HG03378 (cell line): ENCODE measurements around the gene TBC1D22A.
"Not testable (repeated sequence)": the region's sequence is repeated elsewhere in the genome, so short reads cannot be mapped to it uniquely, and the experiment has no call there.

ENCODE experiments used
- ATAC-seq: cut with Tn5 transposase; IDR thresholded peaks from one replicate; pipeline ENCODE4 v1.9.1; 2021; ENCODE audit warnings: mild to moderate bottlenecking, moderate library complexity; ENCODE audit not compliant: unreplicated experiment

TBC1D22A gene

GRCh38 chr22:47049078-47049624 is 286.7 kb downstream of the TBC1D22A start:
- no peak for ATAC-seq

DNA sequence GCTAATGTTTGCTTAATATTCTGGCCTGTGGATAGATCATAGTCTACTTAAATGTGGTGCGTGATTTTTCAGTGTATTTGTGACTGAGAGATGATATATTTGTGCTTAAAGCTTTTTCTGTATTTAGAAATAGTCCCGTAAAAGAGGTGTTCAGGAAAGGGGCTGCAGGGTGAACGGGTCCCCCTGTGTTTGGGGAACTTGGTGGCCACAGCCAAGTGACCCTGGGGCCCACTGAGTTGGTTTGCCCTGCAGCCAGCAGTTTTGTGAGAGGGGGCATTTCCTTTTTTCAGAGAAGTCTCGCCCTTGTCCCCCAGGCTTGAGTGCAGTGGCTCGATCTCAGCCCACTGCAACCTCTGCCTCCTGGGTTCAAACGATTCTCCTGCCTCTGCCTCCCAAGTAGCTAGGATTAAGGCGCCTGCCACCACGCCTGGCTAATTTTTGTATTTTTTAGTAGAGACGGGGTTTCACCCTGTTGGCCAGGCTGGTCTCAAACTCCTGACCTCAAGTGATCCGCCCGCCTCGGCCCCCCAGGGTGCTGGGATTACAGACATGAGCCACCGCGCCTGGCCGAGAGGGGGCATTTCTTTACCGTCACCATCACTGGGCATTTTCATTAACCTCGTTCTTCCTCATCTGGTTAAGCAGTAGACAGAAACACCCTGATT is 287.4 kb downstream of the TBC1D22A start:
- not testable (repeated sequence) for ATAC-seq

- ATAC-seq, result no peak
These were observed 288.1 kb downstream of the TBC1D22A start for GRCh38 chr22:47050401-47051051.

DNA sequence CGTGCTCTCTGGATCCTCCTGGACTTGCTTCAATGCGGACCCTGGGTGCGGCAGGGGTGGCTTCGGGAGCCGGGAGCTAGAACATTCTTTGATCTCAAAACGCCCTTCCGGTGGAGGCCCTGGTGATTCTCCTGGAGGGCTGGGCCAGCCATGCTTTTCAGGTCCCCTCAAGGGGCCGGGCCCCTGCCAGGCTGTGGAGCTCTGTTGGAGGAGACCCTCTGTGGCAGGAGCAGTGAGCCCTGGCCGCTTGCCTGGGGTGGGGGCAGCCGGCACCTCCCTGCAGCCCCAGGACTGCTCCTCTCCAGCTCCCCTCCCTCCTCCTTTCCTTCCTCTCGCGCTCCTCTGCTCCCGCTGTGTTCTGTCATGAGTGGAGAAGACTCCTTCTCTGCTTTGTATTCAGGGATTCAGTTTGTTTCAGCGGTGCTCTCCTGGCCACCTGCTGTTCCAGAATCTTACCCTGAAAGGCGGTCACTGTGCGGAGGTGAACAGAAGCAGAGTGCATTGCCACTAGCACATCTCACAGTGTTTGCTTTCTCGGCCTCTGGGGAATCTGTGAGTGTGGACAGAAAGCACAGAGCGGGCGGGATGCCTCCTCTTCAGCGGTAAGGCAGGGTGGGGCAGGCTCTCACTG is 289.1 kb downstream of the TBC1D22A start:
- ATAC-seq, result no peak

DNA sequence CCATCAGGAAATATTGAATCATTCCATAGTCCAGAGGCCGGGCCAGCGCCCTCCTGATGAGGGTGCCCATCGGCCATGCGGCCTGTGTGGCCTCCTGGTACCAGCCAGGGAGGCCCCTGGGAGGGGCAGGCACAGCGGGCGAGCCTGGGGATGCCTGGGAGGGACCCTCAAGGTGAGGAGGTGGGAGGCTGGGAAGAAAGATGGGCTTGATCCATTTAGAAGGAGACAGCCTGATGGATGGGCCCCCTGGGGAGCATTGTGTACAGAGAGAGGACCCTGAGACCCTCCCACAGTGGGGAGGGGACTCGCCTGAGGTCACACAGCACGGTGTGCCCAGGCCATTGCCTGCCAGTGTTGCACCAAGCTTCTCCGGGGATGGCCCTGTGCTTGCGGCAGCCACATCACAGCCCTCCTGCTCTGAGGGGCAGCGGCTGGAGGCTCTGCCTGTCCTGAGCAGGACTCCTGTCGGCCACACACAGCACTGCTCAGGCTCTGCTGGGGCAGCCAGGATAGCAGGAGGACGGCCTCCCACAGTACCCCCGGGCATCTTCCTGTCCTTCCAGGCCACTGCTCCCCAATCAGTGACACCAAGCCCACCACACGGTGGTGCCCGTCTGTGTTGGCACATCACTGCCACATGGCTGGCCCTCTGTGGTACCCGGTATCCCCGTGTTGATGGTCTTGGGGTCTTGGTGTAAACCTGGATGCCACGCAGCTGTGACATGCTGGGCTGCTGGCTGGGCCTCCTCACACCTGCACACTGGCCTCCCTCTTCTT is 290.0 kb downstream of the TBC1D22A start:
- ATAC-seq, result no peak

GRCh38 chr22:47053013-47053725 is 290.7 kb downstream of the TBC1D22A start:
- ATAC-seq, result no peak

DNA sequence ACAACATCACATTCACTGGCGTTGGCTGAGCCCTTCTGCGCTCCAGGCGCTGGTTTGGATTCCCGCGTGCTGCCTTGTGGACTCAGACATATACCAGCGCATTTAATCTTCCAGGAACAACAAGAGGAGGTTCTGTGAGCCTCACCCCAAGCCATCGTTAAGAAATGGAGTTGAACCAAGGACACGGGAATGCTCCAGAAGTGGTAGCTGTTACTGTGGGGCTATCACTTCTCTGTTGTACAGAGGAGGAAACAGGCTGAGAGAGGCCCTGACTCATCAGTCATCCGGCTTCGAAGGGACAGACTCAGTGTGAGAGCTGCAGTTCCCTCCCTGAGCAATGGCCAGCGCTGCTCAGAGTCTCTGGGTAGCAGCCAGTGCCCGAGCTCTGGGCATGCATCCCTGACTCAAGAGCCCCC is 291.3 kb downstream of the TBC1D22A start:
- no peak for ATAC-seq

- no peak for ATAC-seq
These were observed 292.0 kb downstream of the TBC1D22A start for GRCh38 chr22:47054231-47055072.

- no peak for ATAC-seq
These were observed 292.6 kb downstream of the TBC1D22A start for GRCh38 chr22:47055073-47055355.

- no peak for ATAC-seq
These were observed 293.0 kb downstream of the TBC1D22A start for GRCh38 chr22:47055461-47055860.

GRCh38 chr22:47055921-47056320 is 293.5 kb downstream of the TBC1D22A start:
- ATAC-seq, result no peak

DNA sequence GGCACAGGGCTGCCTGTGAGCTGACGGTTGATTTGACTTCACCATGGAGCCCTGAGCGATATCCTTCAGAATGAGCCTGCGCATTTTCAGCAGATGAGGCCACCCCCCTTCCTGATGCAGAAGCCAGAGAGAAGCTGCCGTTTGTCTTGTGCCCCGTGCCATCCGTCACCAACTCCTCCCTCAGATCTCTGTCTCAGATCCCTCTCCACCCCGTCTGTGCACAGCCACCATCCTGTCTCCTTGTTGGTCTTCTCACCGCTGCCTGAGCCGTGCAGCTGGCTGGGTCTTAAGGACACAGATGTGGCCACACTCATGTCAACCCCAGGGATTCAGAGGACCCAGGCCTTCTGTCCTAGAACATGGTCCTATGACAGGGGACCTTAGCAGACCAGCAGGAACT is 293.9 kb downstream of the TBC1D22A start:
- no peak for ATAC-seq

DNA sequence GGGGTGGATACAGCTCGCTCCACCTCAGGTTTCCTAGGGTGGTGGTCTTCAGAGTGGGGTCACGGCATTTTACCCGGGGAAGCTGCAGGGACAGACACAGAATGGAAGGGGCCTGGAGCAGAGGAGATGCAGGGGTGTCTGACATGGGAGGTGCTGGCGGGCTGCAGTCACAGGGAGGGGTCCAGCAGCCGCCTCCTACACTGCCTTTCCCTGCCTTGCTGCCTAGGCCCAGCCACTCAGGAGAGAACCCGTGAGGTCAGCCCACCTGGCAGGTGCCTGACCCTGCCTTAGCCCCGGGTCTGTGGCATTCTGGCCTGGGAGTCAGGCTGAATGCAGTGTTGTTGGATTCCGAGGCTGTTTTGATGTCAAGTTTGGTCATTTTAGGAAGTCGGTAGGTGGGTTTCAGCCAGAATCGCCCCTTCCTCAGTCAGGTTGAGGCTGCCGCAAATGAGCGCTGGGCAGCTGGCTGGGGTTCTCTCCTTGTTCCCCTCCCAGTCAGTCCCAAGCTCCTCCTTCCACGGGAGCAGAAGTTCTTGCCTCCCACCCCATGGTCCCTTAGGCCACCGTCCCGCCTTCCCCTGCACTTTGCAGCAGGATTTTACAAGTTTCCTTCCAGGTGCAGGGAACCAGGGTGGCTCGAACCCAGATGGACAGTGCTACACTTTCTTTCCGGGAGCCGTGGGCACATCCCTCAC is 294.5 kb downstream of the TBC1D22A start:
- ATAC-seq, result no peak

- no peak for ATAC-seq
These were observed 295.6 kb downstream of the TBC1D22A start for GRCh38 chr22:47057916-47058585.

DNA sequence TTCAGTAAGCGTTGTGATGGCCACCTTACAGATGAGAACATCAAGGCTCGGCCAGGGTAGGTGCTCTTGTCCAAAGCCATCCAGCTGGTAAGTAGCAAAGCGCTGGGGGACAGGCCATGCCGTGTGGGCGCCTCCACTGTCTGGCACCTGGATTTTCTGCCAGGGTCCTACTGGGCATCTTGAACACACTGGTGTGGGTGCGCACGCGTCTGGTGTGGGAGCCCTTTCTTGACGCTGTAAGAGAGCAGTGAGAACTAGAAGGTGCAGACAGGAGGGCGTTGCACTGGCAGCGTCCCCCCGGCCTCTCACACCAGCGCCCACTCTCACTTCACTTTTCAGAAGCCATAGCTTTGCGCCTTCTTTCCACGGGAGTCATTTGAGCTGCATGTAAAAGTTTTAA is 296.6 kb downstream of the TBC1D22A start:
- no peak for ATAC-seq

GRCh38 chr22:47059701-47060161 is 297.3 kb downstream of the TBC1D22A start:
- ATAC-seq, result no peak

- ATAC-seq, result no peak
These were observed 298.3 kb downstream of the TBC1D22A start for GRCh38 chr22:47060718-47061117.

- ATAC-seq, result no peak
These were observed 298.8 kb downstream of the TBC1D22A start for GRCh38 chr22:47061226-47061625.

DNA sequence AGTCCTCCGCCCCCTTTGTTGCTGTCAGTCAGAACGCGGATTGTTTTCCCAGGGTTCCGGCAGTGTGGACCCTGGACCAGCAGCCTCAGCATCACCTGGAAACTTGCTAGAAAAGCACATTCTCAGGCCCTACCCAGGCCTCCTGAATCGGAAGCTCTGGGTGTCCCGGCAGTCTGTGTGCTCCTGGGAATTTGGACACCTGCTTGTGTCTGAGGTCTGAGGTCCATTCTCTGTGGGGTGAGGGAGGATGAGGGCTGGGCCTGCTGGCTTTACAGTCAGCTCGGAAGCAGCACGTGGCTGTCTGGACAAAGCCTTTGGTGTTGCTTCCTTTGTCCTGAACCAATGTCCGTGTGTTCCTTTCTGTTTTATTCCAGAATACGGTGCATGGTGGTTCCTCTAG is 299.7 kb downstream of the TBC1D22A start:
- ATAC-seq, result no peak
